GM21367 (cell line): ENCODE data around the gene ARHGDIA.
A peak's percentile ranks its signal among the peaks of the same experiment; 100 is the strongest.

ENCODE experiments used
- ATAC-seq: cut with Tn5 transposase; IDR thresholded peaks from one replicate; pipeline ENCODE4 v1.9.1; 2021; ENCODE audit not compliant: unreplicated experiment

The ARHGDIA gene

GRCh38 chr17:81865733-81866439 is 5.3 kb downstream of the ARHGDIA start:
- ATAC-seq = no peak

GRCh38 chr17:81865358-81865732 is 5.8 kb downstream of the ARHGDIA start:
- ATAC-seq = no peak

GRCh38 chr17:81863833-81864768 is 7.0 kb downstream of the ARHGDIA start:
- ATAC-seq = no peak

GRCh38 chr17:81863123-81863675 is 7.9 kb downstream of the ARHGDIA start:
- ATAC-seq = no peak

- peak; percentile 68 for ATAC-seq
These were observed 10.2 kb downstream of the ARHGDIA start for GRCh38 chr17:81860756-81861568.

GRCh38 chr17:81859906-81860755 is 11.0 kb downstream of the ARHGDIA start, which contains the start of gene P4HB:
Gene P4HB (minus strand): TSS chr17:81860535. CDS start chr17:81860471, 64 bp downstream.
- ATAC-seq = peak; percentile 59

GRCh38 chr17:81858967-81859905 is 11.9 kb downstream of the ARHGDIA start:
- no peak for ATAC-seq

GRCh38 chr17:81858170-81858966 is 12.8 kb downstream of the ARHGDIA start:
- ATAC-seq = no peak

GRCh38 chr17:81854974-81855774 is 16.0 kb downstream of the ARHGDIA start:
- ATAC-seq = no peak

- ATAC-seq = no peak
These were observed 18.9 kb downstream of the ARHGDIA start for GRCh38 chr17:81852237-81852636.

- no peak for ATAC-seq
These were observed 19.7 kb downstream of the ARHGDIA start for GRCh38 chr17:81851423-81851822.

GRCh38 chr17:81849457-81849856 is 21.7 kb downstream of the ARHGDIA start:
- ATAC-seq = no peak

- no peak for ATAC-seq
These were observed 24.1 kb downstream of the ARHGDIA start for GRCh38 chr17:81846743-81847689.

GRCh38 chr17:81845881-81846742 is 25.0 kb downstream of the ARHGDIA start:
- no peak for ATAC-seq

GRCh38 chr17:81845361-81845760 is 25.8 kb downstream of the ARHGDIA start:
- ATAC-seq = no peak
